ENCODE results near the gene DICER1. TPM values are rescaled to one million over a fixed set of nuclear protein-coding genes. Genes with fewer than 3 reads are reported as not detected.

Gene DICER1
- total RNA-seq, 4 donors from 2014 or later = 38.3 to 124 (median 54.4) TPM

GRCh38 chr14:95061317-95062093, 95.8 kb downstream of the DICER1 start:
- Histone ChIP-seq H3K9me3 (no peaks in the 10 kb centered on the region), H3K4me3 (no peak overlapping the region), H3K27me3 (no peaks in the 10 kb centered on the region), H3K4me1 (no peaks in the 10 kb centered on the region), H3K27ac (no peak overlapping the region), H3K36me3 (no peaks in the 10 kb centered on the region)
- TF ChIP-seq POLR2A (IDR thresholded peaks at IDR 0.05) (no peak), CTCF (IDR thresholded peaks at IDR 0.05) (no peak)
- WGBS = 92% methylated on average over 13 of the region's 14 CpGs
- DNase-seq (ENCODE audit: low spot score in 2 of 2) = no peak

- Histone ChIP-seq H3K27me3 (no peaks in the 10 kb centered on the region), H3K36me3 (no peaks in the 10 kb centered on the region), H3K27ac (no peak overlapping the region), H3K9me3 (no peaks in the 10 kb centered on the region), H3K4me1 (no peaks in the 10 kb centered on the region), H3K4me3 (no peak overlapping the region)
- TF ChIP-seq POLR2AphosphoS5 (IDR thresholded peaks at IDR 0.05) (no peak), CTCF (IDR thresholded peaks at IDR 0.05) (no peak), POLR2A (IDR thresholded peaks at IDR 0.05) (no peak), EP300 (IDR thresholded peaks at IDR 0.05) (no peak)
- DNase-seq (ENCODE audit: low spot score in 2 of 2) = no peak
- 61% methylated on average over 7 of the region's 7 CpGs for WGBS
Observed at GRCh38 chr14:95059126-95059525, 98.2 kb downstream of the DICER1 start.

- Histone ChIP-seq H3K36me3 (no peaks in the 10 kb centered on the region), H3K27ac (no peak overlapping the region), H3K4me3 (no peak overlapping the region), H3K9me3 (no peaks in the 10 kb centered on the region), H3K4me1 (no peaks in the 10 kb centered on the region), H3K27me3 (no peaks in the 10 kb centered on the region)
- no peak for DNase-seq (ENCODE audit: low spot score in 2 of 2)
- TF ChIP-seq POLR2A (IDR thresholded peaks at IDR 0.05) = no peak
- TF ChIP-seq EP300 (IDR thresholded peaks at IDR 0.05) = no peak
- WGBS = 86% methylated on average over 8 of the region's 9 CpGs
Observed at GRCh38 chr14:95058491-95058890, 98.8 kb downstream of the DICER1 start.

GRCh38 chr14:95057851-95058250, 99.5 kb downstream of the DICER1 start:
- no peak overlapping the region for H3K27ac ChIP-seq
- H3K4me1 ChIP-seq = no peaks in the 10 kb centered on the region
- no peaks in the 10 kb centered on the region for H3K36me3 ChIP-seq
- WGBS = 79% methylated on average over 6 of the region's 8 CpGs
- no peaks in the 10 kb centered on the region for H3K27me3 ChIP-seq
- no peak overlapping the region for H3K4me3 ChIP-seq
- H3K9me3 ChIP-seq = no peaks in the 10 kb centered on the region
- no peak for DNase-seq (ENCODE audit: low spot score in 2 of 2)
- no peak for TF ChIP-seq POLR2AphosphoS5 (IDR thresholded peaks at IDR 0.05)
- no peak for TF ChIP-seq EP300 (IDR thresholded peaks at IDR 0.05)
- no peak for TF ChIP-seq POLR2A (IDR thresholded peaks at IDR 0.05)
- TF ChIP-seq CTCF (IDR thresholded peaks at IDR 0.05) = no peak

GRCh38 chr14:95057147-95057546, 100.2 kb downstream of the DICER1 start:
- 74% methylated on average over 8 of the region's 8 CpGs for WGBS

More at GRCh38 chr14:95057147-95057546, 100.2 kb downstream of the DICER1 start:
- DNase-seq (ENCODE audit: low spot score in 2 of 2) = no peak
- Histone ChIP-seq H3K4me1 (no peaks in the 10 kb centered on the region), H3K27me3 (no peaks in the 10 kb centered on the region), H3K36me3 (no peaks in the 10 kb centered on the region), H3K27ac (no peak overlapping the region), H3K9me3 (no peaks in the 10 kb centered on the region), H3K4me3 (no peak overlapping the region)
- TF ChIP-seq POLR2A (IDR thresholded peaks at IDR 0.05) (no peak), POLR2AphosphoS5 (IDR thresholded peaks at IDR 0.05) (no peak), CTCF (IDR thresholded peaks at IDR 0.05) (no peak)
